HepG2 (cell line): Measurements from ENCODE around the gene MILR1. TPM values are rescaled to one million over a fixed set of nuclear protein-coding genes. Genes with fewer than 3 reads are reported as not detected.

Source experiments
- BORCS8-MEF2B ChIP-seq: sonication (generic); formaldehyde crosslinking; IDR thresholded peaks from 2 replicates; pipeline ENCODE4 v1.8.0; 2022; ENCODE audit warnings: mild to moderate bottlenecking, missing genetic modification reagents
- FOXA3 ChIP-seq: IDR thresholded peaks from 2 replicates; pipeline ENCODE4 v1.6.1; 2016; ENCODE audit warnings: missing genetic modification reagents, missing compliant biosample characterization
- FOXK1 ChIP-seq: sonication (generic); formaldehyde crosslinking; IDR thresholded peaks from 2 replicates; pipeline ENCODE4 v1.4.0; 2020; ENCODE audit warnings: low read depth, missing genetic modification reagents, borderline replicate concordance
- GATA4 ChIP-seq: sonication (generic); IDR thresholded peaks from 2 replicates; pipeline ENCODE4 v1.6.1; 2016; ENCODE audit warnings: antibody characterized with exemption, low read depth, borderline replicate concordance
- SAP130 ChIP-seq: IDR thresholded peaks from 2 replicates; pipeline ENCODE4 v1.6.1; 2016; ENCODE audit warnings: low read depth
- SCMH1 ChIP-seq: sonication (generic); formaldehyde crosslinking; IDR thresholded peaks from 2 replicates; pipeline ENCODE4 v1.9.0; 2021; ENCODE audit warnings: missing genetic modification reagents, mild to moderate bottlenecking, borderline replicate concordance
- SMARCE1 ChIP-seq: fragments of 450-650 bp; IDR thresholded peaks from 2 replicates; pipeline ENCODE4 v1.6.1; 2017; ENCODE audit warnings: borderline replicate concordance
- STAG1 ChIP-seq: sonication (generic); formaldehyde crosslinking; IDR thresholded peaks from 2 replicates; pipeline ENCODE4 v1.4.0; 2020; ENCODE audit warnings: missing genetic modification reagents
- ZBTB7A ChIP-seq: sonication (generic); formaldehyde crosslinking; IDR thresholded peaks from 2 replicates; pipeline ENCODE4 v1.8.0; 2022; ENCODE audit warnings: mild to moderate bottlenecking, missing genetic modification reagents
- ZNF224 ChIP-seq: sonication (generic); formaldehyde crosslinking; IDR thresholded peaks from 2 replicates; pipeline ENCODE4 v1.5.0; 2020; ENCODE audit warnings: mild to moderate bottlenecking, missing genetic modification reagents
- ZNF724P ChIP-seq: sonication (generic); formaldehyde crosslinking; IDR thresholded peaks from 2 replicates; pipeline ENCODE4 v1.8.0; 2022; ENCODE audit warnings: missing genetic modification reagents, borderline replicate concordance
- ZNF746 ChIP-seq: sonication (generic); formaldehyde crosslinking; IDR thresholded peaks from 2 replicates; pipeline ENCODE4 v1.8.0; 2022; ENCODE audit warnings: mild to moderate bottlenecking, missing genetic modification reagents
- ZNF841 ChIP-seq: sonication (generic); formaldehyde crosslinking; IDR thresholded peaks from 2 replicates; pipeline ENCODE4 v1.8.1; 2023; ENCODE audit warnings: missing genetic modification reagents, borderline replicate concordance
- ZNF883 ChIP-seq: sonication (generic); formaldehyde crosslinking; IDR thresholded peaks from 2 replicates; pipeline ENCODE4 v1.5.1; 2020; ENCODE audit warnings: mild to moderate bottlenecking, missing genetic modification reagents; ENCODE audit errors: not compliant biosample characterization
- ZSCAN25 ChIP-seq: sonication (generic); formaldehyde crosslinking; IDR thresholded peaks from 2 replicates; pipeline ENCODE4 v1.8.0; 2022; ENCODE audit warnings: mild to moderate bottlenecking, missing genetic modification reagents
- polyA plus RNA-seq, 8 experiments: library from polyadenylated mRNA; depleted of rRNA in 3 of 8; stranded (reverse) in 7 of 8; unstranded in 1 of 8; fragments of >200 nt; fragmentation: Illumina TruSeq in 4 of 8; extraction: Trizol in 4 of 8; gene quantifications; 2 replicates each; pipeline versions ENCODE4 v1.2.1 to v1.2.3, GENCODE V29; 2011 to 2016; ENCODE audit warnings: low read depth in 4 of 8, missing spikeins in 1 of 8, mixed read lengths in 1 of 8; ENCODE audit not compliant: insufficient read depth in 1 of 8
- total RNA-seq, 5 experiments: library from RNA; depleted of rRNA; stranded (reverse); fragments of >200 nt; fragmentation: Illumina TruSeq; extraction: Trizol; gene quantifications; 2 replicates each; pipeline ENCODE4 v1.2.3, GENCODE V29; 2016; ENCODE audit warnings: low read depth in 1 of 5
- TF ChIP-seq, protein P1 (sequence below): sonication (generic); formaldehyde crosslinking; conservative IDR thresholded peaks from 2 replicates; pipeline ENCODE4 v1.5.0; 2020; ENCODE audit warnings: missing genetic modification reagents
- TF ChIP-seq, protein P2 (sequence below): IDR thresholded peaks from 2 replicates; pipeline ENCODE4 v1.6.1; 2012; ENCODE audit warnings: low read depth, low read length, improper control_type of control experiment
- TF ChIP-seq, protein P3 (sequence below): sonication (generic); formaldehyde crosslinking; IDR thresholded peaks from 2 replicates; pipeline ENCODE4 v1.5.0; 2020; ENCODE audit warnings: mild to moderate bottlenecking, missing genetic modification reagents, moderate library complexity
- TF ChIP-seq, protein P4 (sequence below): sonication (generic); formaldehyde crosslinking; IDR thresholded peaks from 2 replicates; pipeline ENCODE4 v1.9.0; 2021; ENCODE audit warnings: missing genetic modification reagents, mild to moderate bottlenecking, borderline replicate concordance
- TF ChIP-seq, protein P5 (sequence below): sonication (generic); formaldehyde crosslinking; IDR thresholded peaks from 2 replicates; pipeline ENCODE4 v1.9.0; 2022; ENCODE audit warnings: low read depth, missing genetic modification reagents

Gene MILR1
- total and polyA plus RNA-seq, 2 of the 13 experiments (the other 11 are each of a cell fraction or from before 2014, with no cell fraction given): 0.27 to 1.7 TPM

DNA sequence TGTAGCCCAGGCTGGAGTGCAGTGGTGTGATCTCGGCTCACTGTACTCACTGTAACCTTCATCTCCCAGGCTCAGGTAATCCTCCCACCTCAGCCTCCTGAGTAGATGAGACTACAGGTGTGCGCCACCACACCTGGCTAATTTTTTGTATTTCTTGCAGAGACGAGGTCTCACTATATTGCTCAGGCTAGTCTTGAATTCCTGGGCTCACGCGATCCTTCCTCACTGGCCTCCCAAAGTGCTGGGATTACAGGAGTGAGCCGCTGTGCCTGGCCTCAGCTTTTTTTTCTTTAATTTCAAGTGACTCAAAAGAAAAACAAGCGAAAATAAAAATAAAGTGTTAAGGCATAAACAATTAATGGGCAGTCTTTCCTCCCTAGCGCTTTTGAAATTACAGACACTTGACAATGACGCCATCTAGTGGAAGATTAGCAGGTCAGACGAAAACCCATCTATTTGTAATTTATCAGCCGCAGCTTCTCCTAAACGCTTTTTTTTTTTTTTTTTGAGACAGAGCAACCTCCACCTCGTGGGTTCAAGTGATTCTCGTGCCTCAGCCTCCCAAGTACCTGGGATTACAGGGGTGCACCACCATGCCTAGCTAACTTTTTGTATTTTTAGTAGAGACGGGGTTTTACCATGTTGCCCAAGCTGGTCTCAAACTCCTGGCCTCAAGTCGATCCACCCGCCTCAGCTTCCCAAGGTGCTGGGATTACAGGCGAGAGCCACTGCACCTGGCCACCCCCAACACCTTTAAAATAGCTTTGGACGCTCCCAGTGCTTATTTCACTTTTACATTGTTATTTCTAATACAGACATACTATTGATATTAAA lies 30.2 kb upstream of the MILR1 start (continued):
- TF ChIP-seq, protein P1, sequence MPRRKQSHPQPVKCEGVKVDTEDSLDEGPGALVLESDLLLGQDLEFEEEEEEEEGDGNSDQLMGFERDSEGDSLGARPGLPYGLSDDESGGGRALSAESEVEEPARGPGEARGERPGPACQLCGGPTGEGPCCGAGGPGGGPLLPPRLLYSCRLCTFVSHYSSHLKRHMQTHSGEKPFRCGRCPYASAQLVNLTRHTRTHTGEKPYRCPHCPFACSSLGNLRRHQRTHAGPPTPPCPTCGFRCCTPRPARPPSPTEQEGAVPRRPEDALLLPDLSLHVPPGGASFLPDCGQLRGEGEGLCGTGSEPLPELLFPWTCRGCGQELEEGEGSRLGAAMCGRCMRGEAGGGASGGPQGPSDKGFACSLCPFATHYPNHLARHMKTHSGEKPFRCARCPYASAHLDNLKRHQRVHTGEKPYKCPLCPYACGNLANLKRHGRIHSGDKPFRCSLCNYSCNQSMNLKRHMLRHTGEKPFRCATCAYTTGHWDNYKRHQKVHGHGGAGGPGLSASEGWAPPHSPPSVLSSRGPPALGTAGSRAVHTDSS (CRISPR knock-in tag): no peak
- TF ChIP-seq ZNF724P (CRISPR knock-in tag): no peak
- TF ChIP-seq FOXA3: 0 out of 2 replicates have a peak, but pooled peaks have one; percentile 7
- TF ChIP-seq, protein P2, sequence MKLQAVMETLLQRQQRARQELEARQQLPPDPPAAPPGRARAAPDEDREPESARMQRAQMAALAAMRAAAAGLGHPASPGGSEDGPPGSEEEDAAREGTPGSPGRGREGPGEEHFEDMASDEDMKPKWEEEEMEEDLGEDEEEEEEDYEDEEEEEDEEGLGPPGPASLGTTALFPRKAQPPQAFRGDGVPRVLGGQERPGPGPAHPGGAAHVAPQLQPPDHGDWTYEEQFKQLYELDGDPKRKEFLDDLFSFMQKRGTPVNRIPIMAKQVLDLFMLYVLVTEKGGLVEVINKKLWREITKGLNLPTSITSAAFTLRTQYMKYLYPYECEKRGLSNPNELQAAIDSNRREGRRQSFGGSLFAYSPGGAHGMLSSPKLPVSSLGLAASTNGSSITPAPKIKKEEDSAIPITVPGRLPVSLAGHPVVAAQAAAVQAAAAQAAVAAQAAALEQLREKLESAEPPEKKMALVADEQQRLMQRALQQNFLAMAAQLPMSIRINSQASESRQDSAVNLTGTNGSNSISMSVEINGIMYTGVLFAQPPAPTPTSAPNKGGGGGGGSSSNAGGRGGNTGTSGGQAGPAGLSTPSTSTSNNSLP: 0 out of 2 replicates have a peak, but pooled peaks have one; percentile 25
- no peak for TF ChIP-seq SMARCE1
- TF ChIP-seq, protein P3, sequence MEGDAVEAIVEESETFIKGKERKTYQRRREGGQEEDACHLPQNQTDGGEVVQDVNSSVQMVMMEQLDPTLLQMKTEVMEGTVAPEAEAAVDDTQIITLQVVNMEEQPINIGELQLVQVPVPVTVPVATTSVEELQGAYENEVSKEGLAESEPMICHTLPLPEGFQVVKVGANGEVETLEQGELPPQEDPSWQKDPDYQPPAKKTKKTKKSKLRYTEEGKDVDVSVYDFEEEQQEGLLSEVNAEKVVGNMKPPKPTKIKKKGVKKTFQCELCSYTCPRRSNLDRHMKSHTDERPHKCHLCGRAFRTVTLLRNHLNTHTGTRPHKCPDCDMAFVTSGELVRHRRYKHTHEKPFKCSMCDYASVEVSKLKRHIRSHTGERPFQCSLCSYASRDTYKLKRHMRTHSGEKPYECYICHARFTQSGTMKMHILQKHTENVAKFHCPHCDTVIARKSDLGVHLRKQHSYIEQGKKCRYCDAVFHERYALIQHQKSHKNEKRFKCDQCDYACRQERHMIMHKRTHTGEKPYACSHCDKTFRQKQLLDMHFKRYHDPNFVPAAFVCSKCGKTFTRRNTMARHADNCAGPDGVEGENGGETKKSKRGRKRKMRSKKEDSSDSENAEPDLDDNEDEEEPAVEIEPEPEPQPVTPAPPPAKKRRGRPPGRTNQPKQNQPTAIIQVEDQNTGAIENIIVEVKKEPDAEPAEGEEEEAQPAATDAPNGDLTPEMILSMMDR (CRISPR knock-in tag): peak; percentile 86
- no peak for TF ChIP-seq ZSCAN25 (CRISPR knock-in tag)
- 0 out of 2 replicates have a peak, but pooled peaks have one; percentile 21 for TF ChIP-seq SAP130 (CRISPR knock-in tag)
- peak; percentile 5; the same call in 1 of the 2 replicates for TF ChIP-seq FOXK1
- no peak for TF ChIP-seq ZNF841 (CRISPR knock-in tag)
- no peak for TF ChIP-seq ZNF746 (CRISPR knock-in tag)
- 0 out of 2 replicates have a peak, but pooled peaks have one; percentile 23 for TF ChIP-seq ZNF224
- TF ChIP-seq STAG1 (CRISPR knock-in tag): peak; percentile 94
- no peak for TF ChIP-seq SCMH1 (CRISPR knock-in tag)
- TF ChIP-seq, protein P4, sequence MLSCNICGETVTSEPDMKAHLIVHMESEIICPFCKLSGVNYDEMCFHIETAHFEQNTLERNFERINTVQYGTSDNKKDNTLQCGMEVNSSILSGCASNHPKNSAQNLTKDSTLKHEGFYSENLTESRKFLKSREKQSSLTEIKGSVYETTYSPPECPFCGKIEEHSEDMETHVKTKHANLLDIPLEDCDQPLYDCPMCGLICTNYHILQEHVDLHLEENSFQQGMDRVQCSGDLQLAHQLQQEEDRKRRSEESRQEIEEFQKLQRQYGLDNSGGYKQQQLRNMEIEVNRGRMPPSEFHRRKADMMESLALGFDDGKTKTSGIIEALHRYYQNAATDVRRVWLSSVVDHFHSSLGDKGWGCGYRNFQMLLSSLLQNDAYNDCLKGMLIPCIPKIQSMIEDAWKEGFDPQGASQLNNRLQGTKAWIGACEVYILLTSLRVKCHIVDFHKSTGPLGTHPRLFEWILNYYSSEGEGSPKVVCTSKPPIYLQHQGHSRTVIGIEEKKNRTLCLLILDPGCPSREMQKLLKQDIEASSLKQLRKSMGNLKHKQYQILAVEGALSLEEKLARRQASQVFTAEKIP: no peak
- no peak for TF ChIP-seq GATA4
- TF ChIP-seq ZBTB7A (CRISPR knock-in tag): no peak
- TF ChIP-seq BORCS8-MEF2B (CRISPR knock-in tag): 0 out of 2 replicates have a peak, but pooled peaks have one; percentile 59
- no peak for TF ChIP-seq ZNF883 (CRISPR knock-in tag)
- TF ChIP-seq, protein P5, sequence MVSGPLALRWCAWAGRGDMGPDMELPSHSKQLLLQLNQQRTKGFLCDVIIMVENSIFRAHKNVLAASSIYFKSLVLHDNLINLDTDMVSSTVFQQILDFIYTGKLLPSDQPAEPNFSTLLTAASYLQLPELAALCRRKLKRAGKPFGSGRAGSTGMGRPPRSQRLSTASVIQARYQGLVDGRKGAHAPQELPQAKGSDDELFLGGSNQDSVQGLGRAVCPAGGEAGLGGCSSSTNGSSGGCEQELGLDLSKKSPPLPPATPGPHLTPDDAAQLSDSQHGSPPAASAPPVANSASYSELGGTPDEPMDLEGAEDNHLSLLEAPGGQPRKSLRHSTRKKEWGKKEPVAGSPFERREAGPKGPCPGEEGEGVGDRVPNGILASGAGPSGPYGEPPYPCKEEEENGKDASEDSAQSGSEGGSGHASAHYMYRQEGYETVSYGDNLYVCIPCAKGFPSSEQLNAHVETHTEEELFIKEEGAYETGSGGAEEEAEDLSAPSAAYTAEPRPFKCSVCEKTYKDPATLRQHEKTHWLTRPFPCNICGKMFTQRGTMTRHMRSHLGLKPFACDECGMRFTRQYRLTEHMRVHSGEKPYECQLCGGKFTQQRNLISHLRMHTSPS: no peak
